ENCODE data around the gene ARHGAP12. TPM values are rescaled to one million over a fixed set of nuclear protein-coding genes. Genes with fewer than 3 reads are reported as not detected.

The ARHGAP12 gene
- total and polyA plus RNA-seq, 2 donors from 2014 or later = 15.0 to 30.9 TPM

DNA sequence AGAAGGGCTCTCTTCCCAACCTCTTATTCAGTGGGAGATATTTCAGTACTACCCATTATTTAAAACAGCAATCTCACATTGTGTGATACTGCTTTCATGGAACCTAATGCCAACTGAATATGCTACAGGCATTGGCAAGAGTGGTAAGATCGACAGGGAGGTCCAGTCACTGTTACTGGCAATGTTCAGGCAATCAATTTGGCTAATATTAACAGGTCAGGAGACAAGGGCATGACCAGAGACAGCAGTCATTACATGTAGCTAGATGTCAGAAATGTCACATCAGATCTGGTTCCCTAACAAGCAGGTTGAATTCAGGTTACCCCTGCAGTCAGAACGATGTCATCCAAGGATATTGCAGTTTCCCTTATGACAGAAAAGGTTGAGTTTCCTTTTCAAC is 129.4 kb downstream of the ARHGAP12 start:
- H3K4me3 ChIP-seq (ENCODE audit: low read length in 3 of 3) = no peak overlapping the region
- no peaks in the 10 kb centered on the region for H3K9me3 ChIP-seq (ENCODE audit: control insufficient read depth in 2 of 3, insufficient read depth in 1 of 3, low read length in 3 of 3)
- intact Hi-C loops (cut with DNase I) = no loop called here
- no peaks in the 10 kb centered on the region for H3K4me1 ChIP-seq (ENCODE audit: control insufficient read depth in 2 of 3, insufficient read depth in 2 of 3, low read depth in 1 of 3, low read length in 3 of 3)
- DNase-seq (no peak), FAIRE-seq (no peak)
- H3K27me3 ChIP-seq (ENCODE audit: control insufficient read depth, insufficient read depth, low read length) = no peaks in the 10 kb centered on the region
- H3K36me3 ChIP-seq (ENCODE audit: control insufficient read depth in 2 of 3, insufficient read depth in 3 of 3, low read length in 3 of 3) = no peaks in the 10 kb centered on the region
- no peak overlapping the region for H3K27ac ChIP-seq (ENCODE audit: low read depth in 2 of 2, low read length in 2 of 2)
- TF ChIP-seq, protein P1, sequence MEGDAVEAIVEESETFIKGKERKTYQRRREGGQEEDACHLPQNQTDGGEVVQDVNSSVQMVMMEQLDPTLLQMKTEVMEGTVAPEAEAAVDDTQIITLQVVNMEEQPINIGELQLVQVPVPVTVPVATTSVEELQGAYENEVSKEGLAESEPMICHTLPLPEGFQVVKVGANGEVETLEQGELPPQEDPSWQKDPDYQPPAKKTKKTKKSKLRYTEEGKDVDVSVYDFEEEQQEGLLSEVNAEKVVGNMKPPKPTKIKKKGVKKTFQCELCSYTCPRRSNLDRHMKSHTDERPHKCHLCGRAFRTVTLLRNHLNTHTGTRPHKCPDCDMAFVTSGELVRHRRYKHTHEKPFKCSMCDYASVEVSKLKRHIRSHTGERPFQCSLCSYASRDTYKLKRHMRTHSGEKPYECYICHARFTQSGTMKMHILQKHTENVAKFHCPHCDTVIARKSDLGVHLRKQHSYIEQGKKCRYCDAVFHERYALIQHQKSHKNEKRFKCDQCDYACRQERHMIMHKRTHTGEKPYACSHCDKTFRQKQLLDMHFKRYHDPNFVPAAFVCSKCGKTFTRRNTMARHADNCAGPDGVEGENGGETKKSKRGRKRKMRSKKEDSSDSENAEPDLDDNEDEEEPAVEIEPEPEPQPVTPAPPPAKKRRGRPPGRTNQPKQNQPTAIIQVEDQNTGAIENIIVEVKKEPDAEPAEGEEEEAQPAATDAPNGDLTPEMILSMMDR (IDR thresholded peaks at IDR 0.05; ENCODE audit: borderline replicate concordance, extremely low read depth, insufficient read depth) = no peak
- no peak overlapping the region for H3K9ac ChIP-seq (ENCODE audit: low read length in 3 of 3)

DNA sequence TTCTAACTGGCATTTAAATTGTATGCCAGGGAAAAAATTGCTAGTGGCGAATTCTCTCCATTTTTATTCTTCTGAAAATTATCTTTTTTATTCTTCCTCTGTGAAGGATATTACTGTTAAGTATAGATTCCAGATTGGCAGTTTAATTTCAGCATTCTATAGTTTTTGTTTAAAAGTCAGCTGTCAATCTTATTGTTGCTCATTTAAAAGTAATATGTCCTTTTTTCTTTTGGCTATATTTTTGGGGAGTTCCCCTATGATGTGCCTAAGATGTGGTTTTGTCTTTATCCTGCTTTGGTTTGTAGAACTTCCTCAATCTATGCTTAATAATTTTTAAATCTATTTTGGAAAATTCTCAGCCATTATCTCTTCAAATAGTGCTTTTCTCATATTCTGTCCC is 135.9 kb downstream of the ARHGAP12 start:
- intact Hi-C loops (cut with DNase I) = no loop called here
- Histone ChIP-seq H3K27ac (ENCODE audit: low read depth in 2 of 2, low read length in 2 of 2) (no peak overlapping the region), H3K36me3 (ENCODE audit: control insufficient read depth in 2 of 3, insufficient read depth in 3 of 3, low read length in 3 of 3) (no peaks in the 10 kb centered on the region), H3K4me1 (ENCODE audit: control insufficient read depth in 2 of 3, insufficient read depth in 2 of 3, low read depth in 1 of 3, low read length in 3 of 3) (no peaks in the 10 kb centered on the region), H3K4me3 (ENCODE audit: low read length in 3 of 3) (no peak overlapping the region), H3K27me3 (ENCODE audit: control insufficient read depth, insufficient read depth, low read length) (no peaks in the 10 kb centered on the region), H3K9ac (ENCODE audit: low read length in 3 of 3) (no peak overlapping the region), H3K9me3 (ENCODE audit: control insufficient read depth in 2 of 3, insufficient read depth in 1 of 3, low read length in 3 of 3) (no peaks in the 10 kb centered on the region)
- FAIRE-seq (no peak), DNase-seq (no peak)
- TF ChIP-seq, protein P1 (IDR thresholded peaks at IDR 0.05; ENCODE audit: borderline replicate concordance, extremely low read depth, insufficient read depth) = no peak

DNA sequence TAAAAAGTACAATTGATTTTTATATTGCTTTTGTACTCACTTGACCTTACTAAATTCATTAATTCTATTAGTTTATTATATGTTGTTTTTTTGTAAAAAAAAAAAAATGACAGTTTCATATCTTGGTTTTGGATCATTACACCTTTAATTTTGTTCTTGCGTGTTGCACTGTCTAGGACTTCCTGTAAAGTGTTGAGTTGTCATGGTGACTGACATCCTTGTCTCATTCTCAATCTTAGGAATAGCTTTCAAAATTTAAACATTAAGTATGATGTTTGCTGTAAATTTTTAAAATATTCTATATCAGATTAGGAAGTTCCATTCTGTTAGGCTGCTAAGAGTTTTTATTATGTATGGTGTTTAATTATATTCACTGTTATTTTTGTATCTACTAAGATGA is 139.1 kb downstream of the ARHGAP12 start:
- Histone ChIP-seq H3K27me3 (ENCODE audit: control insufficient read depth, insufficient read depth, low read length) (no peaks in the 10 kb centered on the region), H3K9me3 (ENCODE audit: control insufficient read depth in 2 of 3, insufficient read depth in 1 of 3, low read length in 3 of 3) (no peaks in the 10 kb centered on the region), H3K4me3 (ENCODE audit: low read length in 3 of 3) (no peak overlapping the region), H3K36me3 (ENCODE audit: control insufficient read depth in 2 of 3, insufficient read depth in 3 of 3, low read length in 3 of 3) (no peaks in the 10 kb centered on the region), H3K4me1 (ENCODE audit: control insufficient read depth in 2 of 3, insufficient read depth in 2 of 3, low read depth in 1 of 3, low read length in 3 of 3) (no peaks in the 10 kb centered on the region), H3K27ac (ENCODE audit: low read depth in 2 of 2, low read length in 2 of 2) (no peak overlapping the region), H3K9ac (ENCODE audit: low read length in 3 of 3) (no peak overlapping the region)
- no peak for DNase-seq
- TF ChIP-seq, protein P1 (IDR thresholded peaks at IDR 0.05; ENCODE audit: borderline replicate concordance, extremely low read depth, insufficient read depth) = no peak
- intact Hi-C loops (cut with DNase I) = no loop called here
- peak; percentile 27 for FAIRE-seq

DNA sequence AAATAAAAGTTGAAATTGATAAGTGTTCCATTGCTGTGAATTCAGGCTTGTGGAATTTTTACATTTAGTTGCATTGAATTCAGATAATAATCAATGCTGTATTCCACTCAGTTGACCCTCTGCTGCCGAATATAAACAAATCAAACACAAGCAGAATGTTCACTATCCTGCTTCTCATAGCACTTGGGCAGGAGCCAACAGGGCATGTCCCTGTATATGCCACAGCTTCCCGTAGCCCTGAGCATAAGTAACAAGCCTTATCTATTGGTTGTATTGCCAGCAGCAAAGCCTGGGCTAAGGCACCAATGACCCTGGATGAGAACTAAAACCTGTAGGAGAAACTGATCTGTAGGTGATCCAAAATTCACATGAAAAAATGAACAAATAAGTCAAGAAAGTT is 145.9 kb downstream of the ARHGAP12 start:
- Histone ChIP-seq H3K36me3 (ENCODE audit: control insufficient read depth in 2 of 3, insufficient read depth in 3 of 3, low read length in 3 of 3) (no peaks in the 10 kb centered on the region), H3K9ac (ENCODE audit: low read length in 3 of 3) (no peak overlapping the region), H3K9me3 (ENCODE audit: control insufficient read depth in 2 of 3, insufficient read depth in 1 of 3, low read length in 3 of 3) (no peaks in the 10 kb centered on the region), H3K4me1 (ENCODE audit: control insufficient read depth in 2 of 3, insufficient read depth in 2 of 3, low read depth in 1 of 3, low read length in 3 of 3) (no peaks in the 10 kb centered on the region), H3K27ac (ENCODE audit: low read depth in 2 of 2, low read length in 2 of 2) (no peak overlapping the region), H3K4me3 (ENCODE audit: low read length in 3 of 3) (no peak overlapping the region), H3K27me3 (ENCODE audit: control insufficient read depth, insufficient read depth, low read length) (no peaks in the 10 kb centered on the region)
- TF ChIP-seq, protein P1 (IDR thresholded peaks at IDR 0.05; ENCODE audit: borderline replicate concordance, extremely low read depth, insufficient read depth) = no peak
- intact Hi-C loops (cut with DNase I) = no loop called here
- DNase-seq (no peak), FAIRE-seq (no peak)

All from kidney (tissue), 14 donors.